SW 1271 (cell line): ENCODE results near the gene OS9.
A peak's percentile ranks its signal among the peaks of the same experiment; 100 is the strongest.

ENCODE experiments used
- DNase-seq, 2 experiments: peaks; one replicate each; lab custom pipeline; 2025; lab: John Stamatoyannopoulos, UW

OS9 gene

GRCh38 chr12:57765698-57766463 lies 71.9 kb downstream of the OS9 start:
- DNase-seq: no peak

DNA sequence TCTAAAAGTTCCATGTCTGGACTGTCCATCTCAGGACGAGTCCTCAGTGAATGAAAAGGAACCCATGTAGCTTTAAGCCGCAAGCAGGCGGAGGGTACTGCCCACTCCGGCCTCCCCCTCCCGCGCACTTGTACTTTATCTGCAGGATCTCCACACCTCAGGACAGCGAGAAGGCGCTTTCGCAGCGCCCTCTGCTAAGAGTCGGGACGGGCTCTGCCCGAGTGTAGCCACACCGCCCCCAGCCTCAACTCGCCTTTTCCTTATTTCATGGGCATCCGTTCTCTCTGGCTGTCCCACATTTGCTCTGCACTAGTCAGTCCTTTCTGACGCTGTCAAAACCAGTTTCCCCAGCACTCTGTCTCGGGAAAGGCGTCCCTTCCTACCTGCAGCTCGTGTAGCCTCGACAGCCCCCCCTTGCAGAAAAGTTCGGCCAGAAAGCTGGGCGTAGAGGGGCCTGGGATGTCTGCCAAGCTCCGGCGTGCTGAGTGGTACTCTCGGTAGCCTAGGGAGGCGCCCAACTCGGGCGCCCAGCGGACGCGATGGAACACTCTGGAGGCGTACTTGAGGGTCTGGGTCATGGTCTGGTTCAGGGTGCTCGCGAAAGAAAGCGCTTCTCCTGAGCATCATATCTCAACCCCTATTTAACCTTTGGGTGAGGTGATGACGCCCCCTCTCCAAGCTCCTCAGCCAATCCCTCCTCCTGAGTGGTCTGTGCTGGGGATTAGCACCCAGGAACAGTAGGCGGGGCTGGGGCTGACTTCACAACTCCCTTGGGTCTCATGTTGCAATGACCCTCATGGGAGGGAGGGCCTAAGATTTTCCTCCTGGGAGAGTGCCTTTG lies 72.8 kb downstream of the OS9 start, which contains the start of gene CYP27B1:
Gene CYP27B1 (minus strand): TSS at position 615 of the 841 bp plus-strand sequence. CDS start 37 bp downstream, at position 578.
- DNase-seq: peak in 1 of 2 experiments; percentile 34

GRCh38 chr12:57767305-57767698 lies 73.4 kb downstream of the OS9 start:
- DNase-seq: no peak

DNA sequence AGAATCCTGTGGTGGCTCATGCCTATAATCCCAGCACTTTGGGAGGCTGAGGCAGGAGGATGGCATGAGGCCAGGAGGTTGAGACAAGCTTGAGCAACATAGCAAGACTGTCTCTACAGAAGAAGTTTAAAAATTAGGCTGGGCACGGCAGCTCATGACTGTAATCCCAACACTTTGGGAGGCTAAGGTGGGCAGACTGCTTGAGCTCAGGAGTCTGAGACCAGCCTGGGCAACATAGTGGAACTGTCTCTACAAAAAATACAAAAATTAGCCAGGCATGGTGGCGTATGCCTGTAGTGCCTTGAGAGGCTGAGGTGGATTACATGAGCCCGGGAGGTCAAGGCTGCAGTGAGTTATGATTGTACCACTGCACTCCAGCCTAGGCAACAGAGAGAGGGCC lies 73.9 kb downstream of the OS9 start:
- DNase-seq: no peak

GRCh38 chr12:57769594-57769993 lies 75.7 kb downstream of the OS9 start:
- no peak for DNase-seq

GRCh38 chr12:57770734-57771133 lies 76.8 kb downstream of the OS9 start:
- no peak for DNase-seq
